ENCODE data around the gene FTO.

Gene FTO

GRCh38 chr16:54110016-54110981 is 406.3 kb downstream of the FTO start:
- ChIA-PET POLR2A (no interaction called here), CTCF (no interaction called here)
- H3K4me3 ChIP-seq (ENCODE audit: low read depth, low read length) = no peak overlapping the region
- no peak for TF ChIP-seq CTCF (IDR thresholded peaks at IDR 0.05; ENCODE audit: insufficient read depth, low read length, missing control alignments)
- DNase-seq (ENCODE audit: low read depth, low spot score) = no peak

- no peak overlapping the region for H3K4me3 ChIP-seq (ENCODE audit: low read depth, low read length)
- ChIA-PET POLR2A (no interaction called here), CTCF (no interaction called here)
- TF ChIP-seq CTCF (IDR thresholded peaks at IDR 0.05; ENCODE audit: insufficient read depth, low read length, missing control alignments) = no peak
- DNase-seq (ENCODE audit: low read depth, low spot score) = no peak
These were observed 408.7 kb downstream of the FTO start for GRCh38 chr16:54112451-54113206.

GRCh38 chr16:54115558-54115957 is 411.6 kb downstream of the FTO start:
- CTCF ChIA-PET = no interaction called here

GRCh38 chr16:54116124-54116655 is 412.2 kb downstream of the FTO start:
- ChIA-PET CTCF (no interaction called here), POLR2A (no interaction called here)
- no peak for DNase-seq (ENCODE audit: low read depth, low spot score)
- H3K4me3 ChIP-seq (ENCODE audit: low read depth, low read length) = no peak overlapping the region
- no peak for TF ChIP-seq CTCF (IDR thresholded peaks at IDR 0.05; ENCODE audit: insufficient read depth, low read length, missing control alignments)

More at GRCh38 chr16:54115558-54115957, 411.6 kb downstream of the FTO start:
- POLR2A ChIA-PET = no interaction called here
- no peak overlapping the region for H3K4me3 ChIP-seq (ENCODE audit: low read depth, low read length)
- no peak for TF ChIP-seq CTCF (IDR thresholded peaks at IDR 0.05; ENCODE audit: insufficient read depth, low read length, missing control alignments)
- no peak for DNase-seq (ENCODE audit: low read depth, low spot score)

- H3K4me3 ChIP-seq (ENCODE audit: low read depth, low read length) = no peak overlapping the region
- POLR2A ChIA-PET = no interaction called here
- no peak for TF ChIP-seq CTCF (IDR thresholded peaks at IDR 0.05; ENCODE audit: insufficient read depth, low read length, missing control alignments)
- DNase-seq (ENCODE audit: low read depth, low spot score) = no peak
- CTCF ChIA-PET = no interaction called here
These were observed 414.9 kb downstream of the FTO start for GRCh38 chr16:54118846-54119245.
